Kidney tubule cell (primary cell): ENCODE measurements around the gene HPCA.
A peak's percentile ranks its signal among the peaks of the same experiment; 100 is the strongest.
"Not testable (repeated sequence)": the region's sequence is repeated elsewhere in the genome, so short reads cannot be mapped to it uniquely, and the experiment has no call there.

Experiments
- DNase-seq: peaks from one replicate; pipeline ENCODE4 v3.0.0-alpha.2; 2018; ENCODE audit warnings: low spot score

HPCA gene

GRCh38 chr1:32902535-32902920 lies 16.2 kb downstream of the HPCA start:
- no peak for DNase-seq

- DNase-seq, result no peak
Observed at GRCh38 chr1:32903991-32904785, 17.9 kb downstream of the HPCA start.

- no peak for DNase-seq
Observed at GRCh38 chr1:32904797-32905196, 18.5 kb downstream of the HPCA start.

- not testable (repeated sequence) for DNase-seq
Observed at GRCh38 chr1:32905588-32905987, 19.3 kb downstream of the HPCA start.

GRCh38 chr1:32906654-32907053 lies 20.4 kb downstream of the HPCA start:
- DNase-seq, result no peak

GRCh38 chr1:32907435-32907834 lies 21.1 kb downstream of the HPCA start:
- DNase-seq, result peak; percentile 11

GRCh38 chr1:32910319-32910718 lies 24.0 kb downstream of the HPCA start:
- no peak for DNase-seq

GRCh38 chr1:32915766-32916706 lies 29.7 kb downstream of the HPCA start:
- peak; percentile 17 for DNase-seq

GRCh38 chr1:32917521-32917920 lies 31.2 kb downstream of the HPCA start:
- no peak for DNase-seq

GRCh38 chr1:32918179-32918578 lies 31.9 kb downstream of the HPCA start:
- no peak for DNase-seq

- peak; percentile 88 for DNase-seq
Observed at GRCh38 chr1:32919811-32920733, 33.8 kb downstream of the HPCA start.

GRCh38 chr1:32920833-32921232 lies 34.5 kb downstream of the HPCA start:
- no peak for DNase-seq

GRCh38 chr1:32924881-32925344 lies 38.6 kb downstream of the HPCA start:
- DNase-seq, result no peak

GRCh38 chr1:32925403-32926162 lies 39.3 kb downstream of the HPCA start:
- DNase-seq, result peak; percentile 50

- no peak for DNase-seq
Observed at GRCh38 chr1:32926562-32926961, 40.3 kb downstream of the HPCA start.

GRCh38 chr1:32927441-32927840 lies 41.1 kb downstream of the HPCA start:
- no peak for DNase-seq

GRCh38 chr1:32928285-32928684 lies 42.0 kb downstream of the HPCA start:
- DNase-seq, result no peak

- DNase-seq, result no peak
Observed at GRCh38 chr1:32928715-32929114, 42.4 kb downstream of the HPCA start.

GRCh38 chr1:32929366-32929765 lies 43.1 kb downstream of the HPCA start:
- DNase-seq, result no peak

GRCh38 chr1:32931760-32932159 lies 45.5 kb downstream of the HPCA start:
- DNase-seq, result no peak

GRCh38 chr1:32933742-32934322 lies 47.5 kb downstream of the HPCA start:
- DNase-seq, result peak; percentile 69
